Stimulated activated CD4-positive, alpha-beta T cell treated with anti-CD3 and anti-CD28 coated beads, Interleukin-4, amount 100 ng/mL, for 4 hours (primary cell): Measurements from ENCODE around the gene OPN1SW.

Experiments used
- DNase-seq, 2 experiments: peaks; one replicate each; pipeline ENCODE4 v3.0.0-alpha.2; 2020

The OPN1SW gene

GRCh38 chr7:128757203-128757602 lies 18.4 kb downstream of the OPN1SW start:
- DNase-seq: no peak

GRCh38 chr7:128755819-128756476 lies 19.6 kb downstream of the OPN1SW start:
- no peak for DNase-seq

GRCh38 chr7:128755075-128755818 lies 20.3 kb downstream of the OPN1SW start:
- DNase-seq: no peak

GRCh38 chr7:128752251-128752650 lies 23.3 kb downstream of the OPN1SW start:
- DNase-seq: no peak

- no peak for DNase-seq
These were observed 28.1 kb downstream of the OPN1SW start for GRCh38 chr7:128747327-128748079.

- no peak for DNase-seq
These were observed 29.9 kb downstream of the OPN1SW start for GRCh38 chr7:128745706-128746105.

GRCh38 chr7:128744366-128744905 lies 31.2 kb downstream of the OPN1SW start:
- no peak for DNase-seq

GRCh38 chr7:128743112-128743772 lies 32.4 kb downstream of the OPN1SW start:
- DNase-seq: no peak

- DNase-seq: no peak
These were observed 33.4 kb downstream of the OPN1SW start for GRCh38 chr7:128742206-128742605.

- no peak for DNase-seq
These were observed 34.1 kb downstream of the OPN1SW start for GRCh38 chr7:128741491-128741890.

GRCh38 chr7:128740996-128741395 lies 34.6 kb downstream of the OPN1SW start:
- no peak for DNase-seq

GRCh38 chr7:128739990-128740682 lies 35.5 kb downstream of the OPN1SW start:
- no peak for DNase-seq

GRCh38 chr7:128739048-128739962 lies 36.3 kb downstream of the OPN1SW start, which contains the start of gene CALU:
TSS of gene CALU (plus strand) at chr7:128739359. CDS start at chr7:128748584, 9,225 bp downstream.
- DNase-seq: peak; percentile 90 to 92

- no peak for DNase-seq
These were observed 37.0 kb downstream of the OPN1SW start for GRCh38 chr7:128738570-128739047.

GRCh38 chr7:128737867-128738385 lies 37.7 kb downstream of the OPN1SW start:
- no peak for DNase-seq

GRCh38 chr7:128737441-128737840 lies 38.2 kb downstream of the OPN1SW start:
- no peak for DNase-seq

- DNase-seq: no peak
These were observed 40.2 kb downstream of the OPN1SW start for GRCh38 chr7:128735436-128735835.

- DNase-seq: no peak
These were observed 40.7 kb downstream of the OPN1SW start for GRCh38 chr7:128734890-128735289.

GRCh38 chr7:128733278-128733645 lies 42.3 kb downstream of the OPN1SW start:
- no peak for DNase-seq

GRCh38 chr7:128732521-128733277 lies 42.9 kb downstream of the OPN1SW start:
- DNase-seq: no peak
